ENCODE measurements around the gene DERA.

GRCh38 chr12:16021026-16021425 is 109.9 kb downstream of the DERA start:
- TF ChIP-seq EZH2 (IDR thresholded peaks at IDR 0.05; ENCODE audit: borderline replicate concordance, low read depth, low read length, severe bottlenecking) (no peak), CTCF (IDR thresholded peaks at IDR 0.05; ENCODE audit: borderline replicate concordance, extremely low read depth, low read length, poor library complexity, severe bottlenecking) (no peak)

Measured in DND-41 (cell line).